ENCODE data around the gene DPP4.
"Not testable (repeated sequence)": the region's sequence is repeated elsewhere in the genome, so short reads cannot be mapped to it uniquely, and the experiment has no call there.

The DPP4 gene

GRCh38 chr2:161981679-161982250 is 92.2 kb downstream of the DPP4 start:
- no peak for TF ChIP-seq CTCF (IDR thresholded peaks at IDR 0.05; ENCODE audit: low read depth, low read length)
- H3K4me3 ChIP-seq (replicated peaks in 1 of 2; ENCODE audit: low read depth in 2 of 2, low read length in 2 of 2) = no peak overlapping the region
- DNase-seq (ENCODE audit: low read depth in 2 of 2) = no peak

GRCh38 chr2:161980976-161981375 is 93.0 kb downstream of the DPP4 start:
- DNase-seq (ENCODE audit: low read depth in 2 of 2) = no peak
- H3K4me3 ChIP-seq (replicated peaks in 1 of 2; ENCODE audit: low read depth in 2 of 2, low read length in 2 of 2) = no peak overlapping the region
- TF ChIP-seq CTCF (IDR thresholded peaks at IDR 0.05; ENCODE audit: low read depth, low read length) = no peak

- no peak for DNase-seq (ENCODE audit: low read depth in 2 of 2)
- no peak for TF ChIP-seq CTCF (IDR thresholded peaks at IDR 0.05; ENCODE audit: low read depth, low read length)
- no peak overlapping the region for H3K4me3 ChIP-seq (replicated peaks in 1 of 2; ENCODE audit: low read depth in 2 of 2, low read length in 2 of 2)
These were observed 94.5 kb downstream of the DPP4 start for GRCh38 chr2:161979490-161979889.

- H3K4me3 ChIP-seq (replicated peaks in 1 of 2; ENCODE audit: low read depth in 2 of 2, low read length in 2 of 2) = not testable (repeated sequence)
- peak in 1 of 2 donors; percentile 20 for DNase-seq (ENCODE audit: low read depth in 2 of 2)
These were observed 96.1 kb downstream of the DPP4 start for GRCh38 chr2:161977926-161978325.

- DNase-seq (ENCODE audit: low read depth in 2 of 2) = no peak
- H3K4me3 ChIP-seq (replicated peaks in 1 of 2; ENCODE audit: low read depth in 2 of 2, low read length in 2 of 2) = no peak overlapping the region
- no peak for TF ChIP-seq CTCF (IDR thresholded peaks at IDR 0.05; ENCODE audit: low read depth, low read length)
These were observed 97.1 kb downstream of the DPP4 start for GRCh38 chr2:161976917-161977316.

- no peak overlapping the region for H3K4me3 ChIP-seq (replicated peaks in 1 of 2; ENCODE audit: low read depth in 2 of 2, low read length in 2 of 2)
- no peak for DNase-seq (ENCODE audit: low read depth in 2 of 2)
- no peak for TF ChIP-seq CTCF (IDR thresholded peaks at IDR 0.05; ENCODE audit: low read depth, low read length)
These were observed 97.7 kb downstream of the DPP4 start for GRCh38 chr2:161976295-161976694.

GRCh38 chr2:161975813-161976160 is 98.2 kb downstream of the DPP4 start:
- H3K4me3 ChIP-seq (replicated peaks in 1 of 2; ENCODE audit: low read depth in 2 of 2, low read length in 2 of 2) = no peak overlapping the region
- no peak for TF ChIP-seq CTCF (IDR thresholded peaks at IDR 0.05; ENCODE audit: low read depth, low read length)
- DNase-seq (ENCODE audit: low read depth in 2 of 2) = no peak

Data from cardiac fibroblast (primary cell).